SK-N-SH (cell line): Measurements from ENCODE around the gene CADM2.

Experiments used
- CHD2 ChIP-seq: fragments of 150-350 bp; IDR thresholded peaks from 2 replicates; pipeline ENCODE4 v1.6.1; 2018; ENCODE audit warnings: low read length; ENCODE audit not compliant: partially characterized antibody
- GABPA ChIP-seq: IDR thresholded peaks from 2 replicates; pipeline ENCODE4 v1.4.0; 2012; ENCODE audit warnings: low read depth, mild to moderate bottlenecking

DNA sequence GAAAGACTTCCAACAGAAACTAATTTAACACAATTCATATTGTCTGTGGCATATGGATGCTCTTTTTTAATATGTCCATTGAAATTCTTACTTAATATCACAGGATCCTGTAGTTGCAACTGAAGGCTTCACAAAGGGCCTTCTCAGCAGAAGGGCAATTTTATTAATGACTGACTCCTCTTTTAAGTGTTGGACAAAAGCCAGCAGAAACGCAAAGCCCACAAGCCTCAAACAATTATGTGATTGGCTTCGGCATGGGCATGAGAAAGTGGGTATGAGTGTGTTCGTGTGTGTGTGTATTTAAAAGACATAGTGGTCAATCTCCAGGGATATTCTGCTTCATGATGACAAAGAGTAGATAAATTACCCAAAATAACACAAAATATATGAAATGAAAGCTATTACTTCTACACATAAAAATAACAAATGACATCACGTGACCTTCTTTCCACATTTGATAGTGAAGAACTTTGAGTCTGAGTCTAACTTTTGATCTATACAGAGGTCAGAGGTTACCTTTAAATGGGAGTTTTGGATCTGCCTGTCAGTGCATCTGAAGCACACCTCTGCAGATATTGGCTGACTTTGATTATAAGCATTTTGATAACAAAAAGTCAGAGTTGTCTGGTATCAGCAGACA lies 496.9 kb downstream of the CADM2 start:
- TF ChIP-seq CHD2 (no peak), GABPA (no peak)
